Osteocyte (in vitro differentiated cells): ENCODE data around the gene PSORS1C1. TPM values are rescaled to one million over a fixed set of nuclear protein-coding genes. Genes with fewer than 3 reads are reported as not detected.
A peak's percentile ranks its signal among the peaks of the same experiment; 100 is the strongest.

Experiments
- DNase-seq: peaks from one replicate; pipeline ENCODE4 v3.0.0; 2021; ENCODE audit warnings: mixed read lengths; ENCODE audit not compliant: unreplicated experiment; ENCODE audit errors: extremely low spot score
- H3K27ac Mint-ChIP-seq: one replicate; pipeline ENCODE4 v1.8.0; 2021; ENCODE audit warnings: mild to moderate bottlenecking, mixed read lengths; ENCODE audit not compliant: unreplicated experiment
- H3K27me3 Mint-ChIP-seq: one replicate; pipeline ENCODE4 v1.8.0; 2021; ENCODE audit warnings: mixed read lengths; ENCODE audit not compliant: unreplicated experiment
- H3K36me3 Mint-ChIP-seq: one replicate; pipeline ENCODE4 v1.8.0; 2021; ENCODE audit warnings: mixed read lengths; ENCODE audit not compliant: unreplicated experiment
- H3K4me1 Mint-ChIP-seq: one replicate; pipeline ENCODE4 v1.8.0; 2021; ENCODE audit warnings: mixed read lengths; ENCODE audit not compliant: unreplicated experiment
- H3K4me3 Mint-ChIP-seq: one replicate; pipeline ENCODE4 v1.8.0; 2021; ENCODE audit warnings: mild to moderate bottlenecking, moderate library complexity, mixed read lengths; ENCODE audit not compliant: unreplicated experiment
- H3K9me3 Mint-ChIP-seq: one replicate; pipeline ENCODE4 v1.8.0; 2021; ENCODE audit warnings: mixed read lengths; ENCODE audit not compliant: unreplicated experiment
- total RNA-seq: library from RNA; stranded (reverse); gene quantifications from 2 replicates; pipeline ENCODE4 v1.2.1, GENCODE V29; 2021
- TF ChIP-seq, protein P1 (sequence below): fragments of 200-600 bp; sonication (generic); IDR thresholded peaks from 2 replicates; pipeline ENCODE4 v1.5.0; 2021; ENCODE audit warnings: antibody characterized with exemption, mild to moderate bottlenecking, moderate library complexity

Gene PSORS1C1
- total RNA-seq, 1 donor from 2014 or later, result 3.2 TPM

DNA sequence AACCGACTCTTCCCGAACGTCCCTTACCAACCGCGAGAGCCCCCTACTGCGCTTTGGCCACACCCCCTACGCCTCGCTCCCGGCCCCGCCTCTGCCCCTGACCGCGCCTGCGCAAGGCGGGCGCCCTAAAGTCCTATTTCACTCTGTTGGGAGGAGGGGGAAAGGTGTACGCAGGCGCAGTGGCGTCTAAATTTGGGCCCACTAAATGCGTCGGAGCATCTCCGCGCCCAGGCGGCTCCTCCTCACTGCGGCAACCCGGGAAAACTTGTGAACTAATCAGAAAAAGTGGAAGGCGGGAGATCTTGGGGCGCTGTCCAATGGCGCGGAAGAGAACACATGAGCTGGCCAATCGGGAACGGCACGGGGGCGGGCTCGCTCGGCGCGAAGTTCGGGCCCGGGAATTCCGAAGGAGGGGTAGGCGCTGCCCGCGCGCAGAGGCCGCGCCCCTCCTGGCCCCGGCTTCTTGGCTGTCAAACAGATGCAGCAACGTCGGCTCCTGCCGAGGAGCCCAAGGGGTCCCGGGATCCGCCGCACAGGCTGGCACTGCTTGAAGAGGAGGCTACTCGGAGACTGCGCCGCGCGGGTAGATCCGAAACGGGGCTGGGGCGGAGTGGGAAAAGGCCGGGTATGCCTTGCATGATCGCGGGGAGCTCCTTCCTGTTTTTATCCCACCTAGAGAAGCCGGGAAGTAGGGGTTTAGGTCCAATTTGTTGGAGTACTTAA lies 43.7 kb downstream of the PSORS1C1 start, which contains the start of gene TCF19:
Gene TCF19, plus strand, starts transcription at position 450 of the 723 bp plus-strand sequence. CDS start 881 bp downstream, outside the sequence.
- Mint-ChIP-seq H3K4me1 (peaks cover 23% of the 10 kb centered on the region), H3K27ac (peak within 1 kb of the TSS; percentile 86), H3K36me3 (peaks cover 9% of the 10 kb centered on the region), H3K4me3 (peak within 1 kb of the TSS; percentile 89), H3K27me3 (no peaks in the 10 kb centered on the region), H3K9me3 (no peaks in the 10 kb centered on the region)
- peak; percentile 100 for DNase-seq
- TF ChIP-seq, protein P1, sequence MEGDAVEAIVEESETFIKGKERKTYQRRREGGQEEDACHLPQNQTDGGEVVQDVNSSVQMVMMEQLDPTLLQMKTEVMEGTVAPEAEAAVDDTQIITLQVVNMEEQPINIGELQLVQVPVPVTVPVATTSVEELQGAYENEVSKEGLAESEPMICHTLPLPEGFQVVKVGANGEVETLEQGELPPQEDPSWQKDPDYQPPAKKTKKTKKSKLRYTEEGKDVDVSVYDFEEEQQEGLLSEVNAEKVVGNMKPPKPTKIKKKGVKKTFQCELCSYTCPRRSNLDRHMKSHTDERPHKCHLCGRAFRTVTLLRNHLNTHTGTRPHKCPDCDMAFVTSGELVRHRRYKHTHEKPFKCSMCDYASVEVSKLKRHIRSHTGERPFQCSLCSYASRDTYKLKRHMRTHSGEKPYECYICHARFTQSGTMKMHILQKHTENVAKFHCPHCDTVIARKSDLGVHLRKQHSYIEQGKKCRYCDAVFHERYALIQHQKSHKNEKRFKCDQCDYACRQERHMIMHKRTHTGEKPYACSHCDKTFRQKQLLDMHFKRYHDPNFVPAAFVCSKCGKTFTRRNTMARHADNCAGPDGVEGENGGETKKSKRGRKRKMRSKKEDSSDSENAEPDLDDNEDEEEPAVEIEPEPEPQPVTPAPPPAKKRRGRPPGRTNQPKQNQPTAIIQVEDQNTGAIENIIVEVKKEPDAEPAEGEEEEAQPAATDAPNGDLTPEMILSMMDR, result no peak

- H3K27me3 Mint-ChIP-seq, result no peaks in the 10 kb centered on the region
- peak overlapping the region; percentile 86 for H3K27ac Mint-ChIP-seq
- TF ChIP-seq, protein P1, result no peak
- DNase-seq, result no peak
- H3K4me1 Mint-ChIP-seq, result peaks cover 23% of the 10 kb centered on the region
- no peaks in the 10 kb centered on the region for H3K9me3 Mint-ChIP-seq
- peak overlapping the region; percentile 89 for H3K4me3 Mint-ChIP-seq
- peaks cover 9% of the 10 kb centered on the region for H3K36me3 Mint-ChIP-seq
These were observed 44.6 kb downstream of the PSORS1C1 start for GRCh38 chr6:31158863-31159855.

GRCh38 chr6:31161216-31162126 lies 46.9 kb downstream of the PSORS1C1 start:
- Mint-ChIP-seq H3K9me3 (no peaks in the 10 kb centered on the region), H3K36me3 (peaks cover 2% of the 10 kb centered on the region), H3K4me3 (no peak overlapping the region), H3K4me1 (peaks cover 23% of the 10 kb centered on the region), H3K27me3 (no peaks in the 10 kb centered on the region), H3K27ac (no peak overlapping the region)
- no peak for DNase-seq
- TF ChIP-seq, protein P1, result no peak

DNA sequence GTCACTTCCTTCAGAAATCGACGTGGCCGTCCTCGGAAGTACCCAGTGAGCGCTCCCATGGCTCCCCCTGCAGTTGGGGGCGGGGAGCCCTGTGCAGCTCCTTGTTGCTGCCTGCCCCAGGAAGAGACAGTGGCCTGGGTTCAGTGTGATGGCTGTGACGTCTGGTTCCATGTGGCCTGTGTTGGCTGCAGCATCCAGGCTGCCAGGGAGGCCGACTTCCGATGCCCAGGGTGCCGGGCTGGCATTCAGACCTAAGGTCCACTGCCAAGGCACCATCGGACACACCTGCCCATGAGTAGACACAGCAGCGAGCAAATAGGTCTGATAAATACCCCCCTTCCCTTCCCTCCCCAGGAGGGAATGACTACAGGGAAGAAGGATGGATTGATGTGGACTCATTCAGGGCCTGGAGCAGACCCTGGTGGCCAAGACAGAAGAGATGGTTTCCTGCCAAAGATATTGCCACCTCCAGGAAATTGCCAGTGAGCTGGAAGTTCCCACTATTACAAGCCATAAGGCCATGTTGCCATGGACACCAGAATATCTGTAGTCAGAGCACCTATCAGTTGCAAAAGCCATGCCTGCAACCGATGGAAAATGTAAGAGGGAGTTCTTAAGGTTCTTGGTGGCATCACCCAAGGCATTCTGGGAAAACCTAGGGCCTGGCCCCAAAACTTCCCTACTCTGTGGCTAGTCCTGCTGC lies 48.0 kb downstream of the PSORS1C1 start:
- TF ChIP-seq, protein P1, result no peak
- H3K27me3 Mint-ChIP-seq, result no peaks in the 10 kb centered on the region
- H3K4me3 Mint-ChIP-seq, result no peak overlapping the region
- no peaks in the 10 kb centered on the region for H3K9me3 Mint-ChIP-seq
- H3K36me3 Mint-ChIP-seq, result peaks cover 2% of the 10 kb centered on the region
- H3K4me1 Mint-ChIP-seq, result peaks cover 16% of the 10 kb centered on the region
- H3K27ac Mint-ChIP-seq, result no peak overlapping the region
- no peak for DNase-seq
